DMS79 treated with DMSO at 0.1 percent for 48 hours (cell line): ENCODE results near the gene PKHD1.
"Not testable (repeated sequence)": the region's sequence is repeated elsewhere in the genome, so short reads cannot be mapped to it uniquely, and the experiment has no call there.

Experiments used
- DNase-seq: peaks from one replicate; lab custom pipeline; 2025; lab: John Stamatoyannopoulos, UW

PKHD1 gene

GRCh38 chr6:51854347-51854746 lies 233.1 kb downstream of the PKHD1 start:
- no peak for DNase-seq

DNA sequence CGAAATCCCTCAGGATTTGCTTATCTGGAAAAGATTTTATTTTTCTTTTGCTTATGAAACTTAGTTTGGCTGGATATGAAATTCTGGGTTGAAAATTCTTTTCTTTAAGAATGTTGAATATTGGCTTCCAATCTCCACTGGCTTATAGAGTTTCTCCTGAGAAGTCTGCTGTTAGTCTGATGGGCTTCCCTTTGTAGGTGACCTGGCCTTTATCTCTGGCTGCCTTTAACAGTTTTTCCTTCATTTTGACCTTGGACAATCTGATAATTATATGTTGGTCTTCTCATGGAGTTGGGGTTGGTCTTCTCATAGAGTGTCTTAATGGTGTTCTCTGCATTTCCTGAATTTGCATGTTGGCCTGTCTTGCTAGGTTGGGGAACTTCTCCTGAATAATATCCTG lies 234.3 kb downstream of the PKHD1 start:
- DNase-seq = not testable (repeated sequence)

DNA sequence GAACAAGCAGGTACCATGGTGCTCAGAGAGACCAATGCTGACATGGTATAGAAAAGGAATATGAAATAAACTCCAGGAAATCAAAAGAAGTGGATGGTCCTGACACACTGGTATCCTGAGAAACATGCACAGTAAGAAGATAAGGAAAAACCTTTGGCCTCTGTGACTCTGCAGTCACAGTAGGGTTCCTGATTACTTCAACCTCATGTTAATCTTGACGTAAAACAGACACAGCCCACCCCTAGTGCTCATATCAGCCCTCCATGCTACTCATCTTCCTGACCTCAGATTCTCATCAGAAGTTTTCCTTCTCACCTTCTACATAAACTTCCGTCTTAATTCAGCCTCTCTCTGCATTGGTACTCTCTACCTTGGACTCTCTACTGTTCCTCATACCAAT lies 240.9 kb downstream of the PKHD1 start:
- DNase-seq = no peak

DNA sequence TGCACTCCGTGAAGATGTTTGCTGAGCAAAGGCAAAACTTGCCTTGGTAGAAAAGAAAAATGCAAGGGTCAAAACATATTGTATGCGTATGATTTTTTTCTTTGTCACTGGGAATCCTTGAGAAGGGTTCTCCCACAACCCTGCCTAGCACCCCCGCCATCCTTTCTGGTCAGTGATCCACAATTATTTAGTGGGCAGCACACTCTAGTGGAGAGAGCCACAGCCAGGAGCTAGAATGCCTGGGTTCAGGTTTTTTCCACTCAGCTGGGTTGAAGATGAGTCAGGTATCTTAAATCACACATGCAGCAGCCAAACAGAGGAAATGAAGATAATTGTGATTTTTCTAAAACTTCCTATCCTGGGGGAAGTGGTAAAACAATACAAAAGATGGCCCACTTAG lies 243.1 kb downstream of the PKHD1 start:
- DNase-seq = no peak

- no peak for DNase-seq
Measured at GRCh38 chr6:51843456-51844056, 243.9 kb downstream of the PKHD1 start.

DNA sequence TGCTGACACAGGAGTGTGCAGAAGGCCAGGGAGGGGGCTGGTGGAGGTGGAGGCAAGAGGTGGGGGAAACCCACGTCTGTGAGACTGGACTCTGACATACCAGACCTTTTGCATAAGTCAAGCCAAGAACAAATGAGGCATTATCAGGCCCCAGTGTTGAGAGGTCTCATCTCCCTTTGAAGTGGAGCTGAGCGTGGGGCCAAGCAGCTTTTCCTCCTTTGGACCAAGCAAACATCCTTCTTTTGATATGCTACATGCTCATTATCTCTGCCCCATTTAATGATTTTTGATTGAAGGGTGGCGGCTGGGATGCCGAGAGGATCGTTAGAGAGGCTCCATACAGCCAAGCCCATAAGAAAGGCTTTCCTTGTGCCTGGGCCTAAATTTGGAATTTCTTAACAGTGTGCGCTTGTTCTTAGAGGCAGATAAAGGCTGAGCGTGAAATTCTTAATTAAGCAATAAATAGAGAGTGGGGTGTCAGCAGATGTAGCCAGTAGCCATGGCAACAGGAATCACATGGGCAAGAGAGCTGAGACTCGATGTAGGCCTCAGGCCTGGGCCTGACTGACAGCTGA lies 244.5 kb downstream of the PKHD1 start:
- no peak for DNase-seq

DNA sequence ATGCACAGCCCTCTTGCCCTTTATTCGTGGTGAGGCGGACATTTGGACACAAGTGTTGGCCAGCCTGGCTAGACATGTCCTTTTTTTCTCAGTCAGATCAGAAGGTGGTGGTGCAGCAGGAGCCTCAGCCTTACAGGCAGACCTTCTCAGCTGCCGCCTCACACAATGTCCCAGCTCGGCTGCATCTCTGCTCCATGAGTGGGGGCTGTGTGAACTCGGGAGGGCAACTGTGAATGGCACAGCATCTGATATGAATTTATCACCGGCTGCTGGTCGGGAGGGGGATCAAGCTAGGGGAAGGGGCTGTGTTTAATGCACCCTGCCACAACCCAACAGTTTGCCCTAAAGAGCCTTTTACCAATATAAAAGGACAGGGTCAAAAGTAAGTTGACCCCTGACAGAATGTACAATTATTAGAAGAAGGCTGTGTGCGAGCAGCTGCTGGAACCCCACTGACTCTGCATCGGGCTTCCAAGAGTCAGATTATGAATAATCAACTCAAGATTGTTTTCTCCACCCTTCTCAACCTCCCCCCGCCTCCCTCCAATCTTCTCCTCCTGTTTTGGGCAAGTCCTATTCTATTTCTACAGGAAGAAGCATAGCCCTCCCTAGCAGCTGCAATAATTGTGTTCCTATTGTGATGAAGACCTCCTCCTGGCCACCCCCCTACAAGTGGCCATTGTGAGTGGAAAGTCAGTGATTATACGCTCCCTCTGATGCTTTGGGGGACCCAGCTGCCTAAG lies 245.2 kb downstream of the PKHD1 start:
- DNase-seq = no peak

GRCh38 chr6:51841626-51842025 lies 245.8 kb downstream of the PKHD1 start:
- DNase-seq = no peak

DNA sequence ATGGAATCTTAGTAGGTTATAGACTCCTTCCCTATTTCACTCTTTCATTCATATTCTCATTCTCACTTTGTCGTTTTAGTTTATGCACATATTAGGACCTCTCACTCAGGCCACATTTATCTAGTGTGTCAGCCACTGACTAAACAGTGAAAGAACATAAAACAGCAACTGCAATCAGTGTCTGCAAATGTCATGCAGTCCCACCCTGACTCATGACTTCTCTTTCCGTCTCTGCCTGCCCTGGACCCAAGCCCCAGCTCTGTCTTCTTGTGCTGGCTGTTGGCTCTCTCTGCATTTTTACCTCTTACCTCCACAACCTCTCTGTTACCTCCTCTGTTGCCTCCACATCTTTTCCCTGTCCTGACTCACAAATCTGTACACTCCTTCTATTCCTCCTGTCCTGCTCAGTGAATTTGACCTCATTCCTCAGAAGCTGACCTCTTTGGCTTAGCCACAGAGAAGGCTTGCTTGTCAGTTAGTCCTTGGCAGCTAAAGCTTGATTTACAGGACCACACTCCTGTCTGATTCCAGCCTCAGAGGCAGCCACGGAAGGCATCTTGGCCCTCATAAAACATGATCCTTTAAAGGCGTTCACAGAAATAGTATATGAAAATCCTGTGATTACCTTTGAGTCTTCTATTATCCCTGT lies 247.6 kb downstream of the PKHD1 start:
- DNase-seq = no peak

- DNase-seq = no peak
Measured at GRCh38 chr6:51830666-51831065, 256.7 kb downstream of the PKHD1 start.

DNA sequence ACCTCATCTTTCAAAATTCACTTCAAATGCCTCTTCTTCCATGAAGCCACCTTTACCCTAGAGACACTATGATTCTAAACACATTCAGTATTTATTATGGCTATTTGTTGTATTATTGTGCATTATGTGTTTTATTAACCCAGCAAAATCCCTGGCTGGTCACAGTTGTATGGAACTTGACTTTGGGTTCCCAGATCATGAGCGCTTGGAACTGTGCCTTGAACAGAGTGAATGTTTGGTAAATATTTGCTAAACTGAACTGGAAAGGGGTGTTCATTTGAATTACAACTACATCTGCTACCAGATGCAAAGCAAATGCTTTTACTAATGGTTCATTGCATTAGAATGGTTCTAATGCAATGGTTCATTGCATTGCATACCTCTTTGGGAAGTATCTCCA lies 259.8 kb downstream of the PKHD1 start:
- no peak for DNase-seq

GRCh38 chr6:51824940-51825339 lies 262.5 kb downstream of the PKHD1 start:
- no peak for DNase-seq

GRCh38 chr6:51820555-51820954 lies 266.9 kb downstream of the PKHD1 start:
- no peak for DNase-seq

- no peak for DNase-seq
Measured at GRCh38 chr6:51818520-51819022, 268.8 kb downstream of the PKHD1 start.

DNA sequence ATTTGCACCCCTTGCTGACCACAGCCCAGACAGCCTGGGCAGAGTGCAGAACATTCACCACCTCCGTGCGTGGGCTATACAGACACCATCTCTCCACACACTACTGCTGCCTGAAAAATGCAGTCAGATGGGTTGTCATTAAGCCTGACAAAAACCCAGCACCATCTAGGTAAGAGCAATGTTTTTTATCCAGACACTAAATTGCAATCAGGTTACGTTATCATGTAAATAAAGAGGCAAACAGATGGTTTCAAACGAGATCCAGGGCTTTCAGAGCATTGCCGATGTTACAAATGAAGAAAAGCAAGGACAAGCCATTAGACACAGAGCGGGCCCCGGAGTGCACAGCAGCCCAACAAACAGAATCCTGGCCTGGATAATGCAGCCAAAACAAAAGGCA lies 269.6 kb downstream of the PKHD1 start:
- DNase-seq = no peak

GRCh38 chr6:51814418-51814817 lies 273.0 kb downstream of the PKHD1 start:
- no peak for DNase-seq

- no peak for DNase-seq
Measured at GRCh38 chr6:51813904-51814303, 273.5 kb downstream of the PKHD1 start.

DNA sequence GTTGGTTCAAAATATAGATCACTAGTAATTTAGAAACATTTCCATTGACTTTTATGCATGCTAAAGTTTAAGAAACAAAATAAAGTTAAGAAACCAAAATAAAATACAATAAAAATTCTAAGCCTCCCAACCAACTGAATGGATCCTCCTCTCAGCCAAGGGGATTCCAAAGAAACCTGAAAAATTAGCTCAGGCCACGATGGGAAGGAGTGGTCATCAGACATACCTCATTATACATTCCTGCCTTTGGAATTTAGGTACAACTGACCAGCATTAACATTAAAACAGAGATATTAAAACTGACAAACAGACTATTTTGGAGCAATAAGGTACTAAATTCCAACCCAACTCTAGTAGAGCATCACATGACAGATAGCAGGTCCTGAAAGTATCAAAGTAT lies 275.2 kb downstream of the PKHD1 start:
- no peak for DNase-seq

DNA sequence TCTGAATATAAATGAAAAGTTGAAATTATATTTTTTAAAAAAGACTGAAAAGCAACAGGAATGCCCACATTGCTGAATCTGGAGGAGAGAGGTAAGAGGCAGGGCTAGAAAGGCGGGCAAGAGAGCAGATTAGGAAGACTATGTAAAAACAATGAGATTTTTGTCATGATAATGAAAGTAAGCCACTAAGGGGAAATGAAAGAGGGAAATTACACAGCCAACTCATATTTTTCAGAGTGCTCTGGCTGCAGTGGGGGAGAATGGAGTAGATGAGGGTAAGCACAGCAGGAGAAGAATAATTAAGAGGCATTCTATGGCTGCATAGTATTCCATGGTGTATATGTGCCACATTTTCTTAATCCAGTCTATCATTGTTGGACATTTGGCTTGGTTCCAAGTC lies 281.9 kb downstream of the PKHD1 start:
- no peak for DNase-seq

GRCh38 chr6:51800603-51801002 lies 286.8 kb downstream of the PKHD1 start:
- no peak for DNase-seq

- no peak for DNase-seq
Measured at GRCh38 chr6:51793393-51793792, 294.0 kb downstream of the PKHD1 start.

- DNase-seq = no peak
Measured at GRCh38 chr6:51792273-51793030, 295.0 kb downstream of the PKHD1 start.
